ENCODE measurements around the gene NMT1. TPM values are rescaled to one million over a fixed set of nuclear protein-coding genes. Genes with fewer than 3 reads are reported as not detected.

NMT1 gene
- total RNA-seq, 1 donor from 2014 or later = 96.5 TPM

DNA sequence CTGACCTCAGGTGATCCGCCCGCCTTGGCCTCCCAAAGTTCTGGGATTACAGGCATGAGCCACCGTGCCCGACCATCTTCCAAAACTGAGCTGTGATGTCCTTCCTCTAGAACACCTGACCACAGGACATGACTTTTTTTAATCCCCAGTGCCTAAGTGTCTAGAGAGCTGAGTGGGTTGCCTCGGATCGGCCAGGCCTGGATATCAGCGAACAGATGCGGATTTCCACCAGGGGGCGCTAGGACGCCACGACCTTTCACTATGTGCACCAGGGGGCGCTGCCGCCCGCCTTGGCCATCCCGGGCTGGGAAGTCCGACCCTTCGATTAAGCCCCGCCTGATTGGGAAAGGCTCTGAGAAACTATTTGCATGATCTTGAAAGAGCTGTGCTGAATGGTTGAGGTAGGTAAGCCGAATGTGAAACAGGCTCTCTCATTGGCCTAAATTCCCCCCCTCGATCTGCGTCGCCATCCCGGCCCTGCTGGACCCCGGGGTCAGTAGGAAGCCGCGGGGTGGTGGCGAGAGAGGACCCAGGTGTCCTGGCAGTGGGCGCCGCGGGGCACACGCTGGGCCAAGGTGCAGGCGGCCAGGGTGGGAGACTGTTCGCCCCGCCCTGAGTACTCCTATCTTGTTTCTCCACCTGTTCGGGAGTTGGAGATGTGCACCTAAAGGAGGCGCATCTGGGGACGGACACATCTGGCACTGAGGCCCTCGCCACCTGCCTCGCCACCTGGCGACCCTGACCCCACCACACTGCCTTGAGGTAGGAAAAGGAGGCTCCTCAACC, 74.3 kb downstream of the NMT1 start, which contains the start of gene ACBD4:
ACBD4 (plus strand) TSS at position 496 of the 786 bp plus-strand sequence. CDS start 458 bp downstream, outside the sequence.
- TF ChIP-seq CTCF (IDR thresholded peaks at IDR 0.05; ENCODE audit: partially characterized antibody, unreplicated experiment) = peak; percentile 100
- H3K9me3 Mint-ChIP-seq (ENCODE audit: unreplicated experiment) = peaks cover 4% of the 10 kb centered on the region
- peak; percentile 96 for DNase-seq
- H3K4me3 Mint-ChIP-seq (ENCODE audit: unreplicated experiment) = peak within 1 kb of the TSS; percentile 65
- H3K36me3 Mint-ChIP-seq (ENCODE audit: unreplicated experiment) = no peaks in the 10 kb centered on the region
- H3K4me1 Mint-ChIP-seq (ENCODE audit: low read depth, unreplicated experiment) = peaks cover 4% of the 10 kb centered on the region
- H3K27me3 Mint-ChIP-seq (ENCODE audit: unreplicated experiment) = peaks cover 4% of the 10 kb centered on the region
- H3K27ac Mint-ChIP-seq (ENCODE audit: unreplicated experiment) = no peak within 1 kb of the TSS

DNA sequence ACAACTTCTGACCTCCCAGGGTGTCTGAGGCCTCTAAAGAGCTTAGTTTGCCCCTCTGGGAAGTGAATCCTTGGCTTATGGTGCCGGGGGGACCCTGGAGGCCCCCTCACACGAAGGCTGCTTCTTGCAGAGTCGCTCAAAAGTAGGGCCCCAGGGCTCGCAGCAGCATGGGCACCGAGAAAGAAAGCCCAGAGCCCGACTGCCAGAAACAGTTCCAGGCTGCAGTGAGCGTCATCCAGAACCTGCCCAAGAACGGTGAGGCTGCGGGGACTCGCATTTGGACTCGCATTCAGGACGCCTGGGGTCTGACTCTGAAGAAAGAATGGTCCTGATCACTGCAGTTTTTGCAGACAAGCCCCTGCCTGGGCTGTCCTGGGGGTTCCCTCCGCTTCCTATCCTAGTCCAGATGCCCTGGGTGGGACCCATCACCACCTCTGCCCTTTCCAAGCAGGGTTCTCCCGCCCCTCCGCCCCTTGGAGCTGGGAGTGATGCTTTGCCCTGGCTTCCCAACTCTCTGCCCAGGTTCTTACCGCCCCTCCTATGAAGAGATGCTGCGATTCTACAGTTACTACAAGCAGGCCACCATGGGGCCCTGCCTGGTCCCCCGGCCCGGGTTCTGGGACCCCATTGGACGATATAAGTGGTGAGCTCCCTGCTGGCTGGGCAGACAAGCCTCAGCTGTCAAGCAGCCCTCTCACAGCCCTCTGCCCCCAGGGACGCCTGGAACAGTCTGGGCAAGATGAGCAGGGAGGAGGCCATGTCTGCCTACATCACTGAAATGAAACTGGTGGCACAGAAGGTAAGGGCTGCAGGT, 75.1 kb downstream of the NMT1 start:
- TF ChIP-seq CTCF (IDR thresholded peaks at IDR 0.05; ENCODE audit: partially characterized antibody, unreplicated experiment) = no peak
- Mint-ChIP-seq H3K9me3 (ENCODE audit: unreplicated experiment) (peaks cover 2% of the 10 kb centered on the region), H3K27ac (ENCODE audit: unreplicated experiment) (no peak overlapping the region), H3K4me3 (ENCODE audit: unreplicated experiment) (peak overlapping the region; percentile 65), H3K36me3 (ENCODE audit: unreplicated experiment) (no peaks in the 10 kb centered on the region), H3K27me3 (ENCODE audit: unreplicated experiment) (peaks cover 2% of the 10 kb centered on the region), H3K4me1 (ENCODE audit: low read depth, unreplicated experiment) (peaks cover 4% of the 10 kb centered on the region)
- DNase-seq = peak; percentile 76

DNA sequence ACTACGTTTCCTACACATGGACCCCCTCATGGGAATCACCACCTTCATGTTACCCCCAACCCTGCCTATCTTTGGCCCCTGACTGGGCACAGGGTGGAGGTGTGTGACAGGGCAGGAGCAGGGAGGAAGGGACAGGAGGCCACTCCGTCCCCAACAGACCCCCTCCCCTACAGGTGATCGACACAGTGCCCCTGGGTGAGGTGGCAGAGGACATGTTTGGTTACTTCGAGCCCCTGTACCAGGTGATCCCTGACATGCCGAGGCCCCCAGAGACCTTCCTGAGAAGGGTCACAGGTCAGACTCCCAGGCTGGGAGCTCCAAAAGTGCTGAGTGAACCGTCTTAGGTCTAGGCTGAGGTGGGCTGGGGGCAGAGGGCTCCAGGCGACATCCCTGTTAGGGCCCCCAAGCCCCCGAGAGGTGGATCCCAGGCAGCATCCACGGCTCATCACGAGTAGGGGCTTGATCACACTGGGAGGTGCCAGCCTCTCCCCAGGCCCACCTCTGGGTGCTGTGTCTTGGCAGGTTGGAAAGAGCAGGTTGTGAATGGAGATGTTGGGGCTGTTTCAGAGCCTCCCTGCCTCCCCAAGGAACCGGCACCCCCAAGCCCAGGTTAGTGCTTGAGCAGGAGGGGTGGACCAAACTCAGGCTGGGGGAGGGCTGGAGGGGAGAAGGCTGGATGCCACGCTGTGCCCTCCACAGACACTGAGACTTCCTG, 75.9 kb downstream of the NMT1 start:
- peaks cover 4% of the 10 kb centered on the region for H3K4me1 Mint-ChIP-seq (ENCODE audit: low read depth, unreplicated experiment)
- H3K4me3 Mint-ChIP-seq (ENCODE audit: unreplicated experiment) = peak overlapping the region; percentile 65
- H3K36me3 Mint-ChIP-seq (ENCODE audit: unreplicated experiment) = no peaks in the 10 kb centered on the region

DNA sequence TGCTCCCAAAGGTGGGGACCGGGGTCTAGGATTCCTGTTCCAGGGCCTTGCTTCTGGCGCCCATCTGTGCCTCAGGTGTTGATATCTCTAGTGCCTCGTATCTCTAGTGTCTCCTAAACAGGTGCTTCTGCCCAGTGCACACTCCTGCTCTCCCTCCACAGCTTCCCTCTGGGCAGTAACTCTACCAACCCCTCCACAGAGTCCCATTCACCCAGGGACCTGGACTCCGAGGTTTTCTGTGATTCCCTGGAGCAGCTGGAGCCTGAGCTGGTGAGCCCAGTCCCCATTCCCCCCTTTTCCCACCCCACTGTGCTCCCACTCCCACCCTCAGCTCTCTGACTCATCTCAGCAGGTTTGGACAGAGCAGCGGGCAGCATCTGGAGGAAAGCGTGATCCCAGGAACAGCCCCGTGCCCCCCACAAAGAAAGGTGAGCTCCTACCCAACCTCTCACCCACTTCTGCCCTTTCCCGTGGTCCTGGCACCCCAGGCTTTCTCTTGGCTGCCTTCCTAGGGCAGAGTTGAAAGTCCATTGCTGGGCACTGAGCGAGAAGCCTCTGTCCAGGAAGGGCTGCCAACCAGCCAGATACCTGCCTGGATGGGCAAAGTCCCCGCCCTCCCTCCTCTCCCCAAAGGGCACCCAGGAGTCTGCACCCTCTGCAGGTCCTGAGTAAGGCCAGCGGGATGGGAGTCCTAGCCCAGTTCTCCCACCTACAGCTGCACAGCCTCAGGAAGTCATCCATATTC, 76.6 kb downstream of the NMT1 start:
- no peak for TF ChIP-seq CTCF (IDR thresholded peaks at IDR 0.05; ENCODE audit: partially characterized antibody, unreplicated experiment)
- H3K27me3 Mint-ChIP-seq (ENCODE audit: unreplicated experiment) = peaks cover 2% of the 10 kb centered on the region
- no peak overlapping the region for H3K4me3 Mint-ChIP-seq (ENCODE audit: unreplicated experiment)
- peaks cover under 1% of the 10 kb centered on the region for H3K9me3 Mint-ChIP-seq (ENCODE audit: unreplicated experiment)
- no peaks in the 10 kb centered on the region for H3K36me3 Mint-ChIP-seq (ENCODE audit: unreplicated experiment)
- H3K27ac Mint-ChIP-seq (ENCODE audit: unreplicated experiment) = no peak overlapping the region
- peaks cover 4% of the 10 kb centered on the region for H3K4me1 Mint-ChIP-seq (ENCODE audit: low read depth, unreplicated experiment)
- no peak for DNase-seq

More for the DNA sequence above, 75.9 kb downstream of the NMT1 start:
- TF ChIP-seq CTCF (IDR thresholded peaks at IDR 0.05; ENCODE audit: partially characterized antibody, unreplicated experiment) = no peak
- H3K27ac Mint-ChIP-seq (ENCODE audit: unreplicated experiment) = no peak overlapping the region
- no peaks in the 10 kb centered on the region for H3K9me3 Mint-ChIP-seq (ENCODE audit: unreplicated experiment)
- DNase-seq = no peak
- peaks cover 2% of the 10 kb centered on the region for H3K27me3 Mint-ChIP-seq (ENCODE audit: unreplicated experiment)
